GM12878 (cell line): ENCODE data around the gene ZNF736. TPM values are rescaled to one million over a fixed set of nuclear protein-coding genes. Genes with fewer than 3 reads are reported as not detected.

Experiments used
- ATAC-seq: fragments of 200-7000 bp; cut with Tn5 transposase; 3 replicates; pipeline ENCODE4 v1.9.1; 2020; ENCODE audit warnings: mild to moderate bottlenecking, moderate library complexity
- BruUV-seq: library from RNA; stranded (reverse); fragments of 400-500 nt; replicated peaks from 2 replicates; lab custom pipeline; 2021; lab: Mats Ljungman, UMichigan
- CTCF ChIA-PET: fragments of 300-600 bp; sonication (Branson Sonifier 250); formaldehyde crosslinking; extraction: SDS; loops from one replicate; lab custom pipeline; 2021; ENCODE audit warnings: inconsistent platforms; lab: Yijun Ruan, JAX
- POLR2A ChIA-PET: fragments of 350-600 bp; formaldehyde crosslinking; extraction: SDS; loops from one replicate; lab custom pipeline; 2021; ENCODE audit warnings: inconsistent platforms; lab: Charles Lee
- RAD21 ChIA-PET: fragments of 300-600 bp; sonication (Branson Sonifier 250); formaldehyde crosslinking; loops from one replicate; lab custom pipeline; 2023; ENCODE audit warnings: antibody characterized with exemption; ENCODE audit not compliant: unreplicated experiment; lab: Charles Lee
- SMC1A ChIA-PET: fragments of 300-600 bp; sonication (Branson Sonifier 250); formaldehyde crosslinking; loops from one replicate; lab custom pipeline; 2023; ENCODE audit not compliant: unreplicated experiment, uncharacterized antibody; lab: Charles Lee
- DNase-seq: peaks from one replicate; pipeline ENCODE4 v3.0.0-alpha.2; 2011; ENCODE audit warnings: low read depth, low spot score
- FAIRE-seq: peaks from 3 replicates; lab custom pipeline; 2011; peaks lifted over from hg19 to GRCh38; lab: Jason Lieb, UNC
- H2AFZ ChIP-seq: 2 replicates; pipeline ENCODE4 v1.6.0; 2011; ENCODE audit warnings: low read depth, low read length, control low read depth; ENCODE audit not compliant: control insufficient read depth
- H3K27ac ChIP-seq: 2 replicates; pipeline ENCODE4 v1.5.1; 2011; ENCODE audit warnings: control low read depth; ENCODE audit not compliant: control insufficient read depth, insufficient read depth
- H3K27me3 ChIP-seq, 2 experiments: replicated peaks in 1 of 2; 2 replicates each; pipeline versions ENCODE4 v1.6.0 to v1.6.1; 2011; ENCODE audit warnings: low read length in 1 of 2; ENCODE audit not compliant: control insufficient read depth in 2 of 2, insufficient read depth in 2 of 2
- H3K36me3 ChIP-seq, 2 experiments: 2 replicates each; pipeline ENCODE4 v1.5.1; 2011; ENCODE audit warnings: low read length in 1 of 2; ENCODE audit not compliant: control insufficient read depth in 2 of 2, insufficient read depth in 2 of 2
- H3K4me1 ChIP-seq: 2 replicates; pipeline ENCODE4 v1.6.1; 2011; ENCODE audit warnings: mild to moderate bottlenecking, low read length, moderate library complexity, mixed read lengths; ENCODE audit not compliant: control insufficient read depth, insufficient read depth
- H3K4me2 ChIP-seq: 2 replicates; pipeline ENCODE4 v1.6.0; 2011; ENCODE audit warnings: control low read depth; ENCODE audit not compliant: control insufficient read depth, insufficient read depth
- H3K4me3 ChIP-seq: fragments of 200-600 bp; sonication (generic); 2 replicates; pipeline ENCODE4 v1.5.1; 2016
- H3K79me2 ChIP-seq: 2 replicates; pipeline ENCODE4 v1.6.0; 2011; ENCODE audit warnings: low read length; ENCODE audit not compliant: control insufficient read depth, insufficient read depth
- H3K9ac ChIP-seq: 2 replicates; pipeline ENCODE4 v1.8.0; 2011; ENCODE audit warnings: low read length, control low read depth, mixed read lengths; ENCODE audit not compliant: control insufficient read depth, insufficient read depth
- H3K9me3 ChIP-seq: replicated peaks from 3 replicates; pipeline ENCODE4 v1.5.1; 2011; ENCODE audit warnings: mild to moderate bottlenecking, low read length; ENCODE audit not compliant: control insufficient read depth, insufficient read depth
- H4K20me1 ChIP-seq: 2 replicates; pipeline ENCODE4 v1.6.0; 2011; ENCODE audit not compliant: control insufficient read depth, insufficient read depth
- CBX5 ChIP-seq: sonication (generic); IDR thresholded peaks from 2 replicates; pipeline ENCODE4 v1.6.1; 2016; ENCODE audit warnings: low read depth, moderate library complexity, mild to moderate bottlenecking, inconsistent platforms
- EP300 ChIP-seq, 2 experiments: fragments of 150-350 bp in 1 of 2; IDR thresholded peaks; 2 replicates each; pipeline ENCODE4 v1.6.1; 2011 to 2012; ENCODE audit warnings: low read depth in 2 of 2, low read length in 2 of 2, borderline replicate concordance in 1 of 2, improper control_type of control experiment in 1 of 2, inconsistent platforms in 1 of 2; ENCODE audit not compliant: control insufficient read depth in 1 of 2
- HDGF ChIP-seq: fragments of 450-650 bp; IDR thresholded peaks from 2 replicates; pipeline ENCODE4 v1.6.1; 2016; ENCODE audit warnings: antibody characterized with exemption
- IRF3 ChIP-seq: fragments of 450-650 bp; IDR thresholded peaks from 2 replicates; pipeline ENCODE4 v1.6.1; 2014; ENCODE audit warnings: mild to moderate bottlenecking
- MTA3 ChIP-seq: IDR thresholded peaks from 2 replicates; pipeline ENCODE4 v1.6.1; 2012; ENCODE audit warnings: low read length, inconsistent platforms, borderline replicate concordance
- MYC ChIP-seq: IDR thresholded peaks from 2 replicates; pipeline ENCODE4 v1.6.1; 2011; ENCODE audit warnings: mild to moderate bottlenecking, low read length, moderate library complexity, inconsistent platforms; ENCODE audit not compliant: insufficient read depth, insufficient replicate concordance, insufficient read length, severe bottlenecking
- WRNIP1 ChIP-seq: IDR thresholded peaks from 2 replicates; pipeline ENCODE4 v1.6.1; 2011; ENCODE audit warnings: low read depth, low read length, improper control_type of control experiment, borderline replicate concordance
- ZBED1 ChIP-seq: IDR thresholded peaks from 2 replicates; pipeline ENCODE4 v1.6.1; 2016; ENCODE audit warnings: borderline replicate concordance
- ZBTB40 ChIP-seq: fragments of 450-650 bp; IDR thresholded peaks from 2 replicates; pipeline ENCODE4 v1.6.1; 2016; ENCODE audit warnings: mild to moderate bottlenecking, moderate library complexity, borderline replicate concordance
- WGBS: methylation state at CpG from one replicate; pipeline ENCODE4 v1.1.6; 2016; ENCODE audit warnings: low lambda C conversion rate; ENCODE audit not compliant: insufficient replicate concordance, insufficient coverage; ENCODE audit errors: missing lambda C conversion rate; 5-methylcytosine and 5-hydroxymethylcytosine counted together
- in situ Hi-C: fragments of 300-500 bp; cut with MboI; formaldehyde crosslinking; loops from 9 replicates; pipeline ENCODE4 v1.14.3; 2018; ENCODE audit warnings: mixed read lengths
- intact Hi-C: fragments of 100-400 bp; cut with micrococcal nuclease; formaldehyde crosslinking; loops from one replicate; pipeline ENCODE4 v1.14.2; 2022; ENCODE audit not compliant: unreplicated experiment
- polyA plus RNA-seq, 11 experiments: library from polyadenylated mRNA; depleted of rRNA in 4 of 11; unstranded in 6 of 11; stranded (reverse) in 5 of 11; fragments of >200 nt; fragmentation: Nextera tagmentation in 4 of 11; fragmentation: Illumina TruSeq in 1 of 11; extraction: Ambion mirVana in 4 of 11; extraction: Trizol in 1 of 11; gene quantifications; 1 replicate in 1 of 11; 2 replicates in 10 of 11; pipeline versions ENCODE4 v1.2.1 to v1.2.3, GENCODE V29; 2011 to 2016; ENCODE audit warnings: inconsistent platforms in 2 of 11, missing spikeins in 2 of 11, low read depth in 1 of 11
- total RNA-seq, 4 experiments: library from RNA; depleted of rRNA in 3 of 4; stranded (reverse); fragments of >200 nt in 3 of 4; fragmentation: Illumina TruSeq in 1 of 4; extraction: Trizol in 1 of 4; gene quantifications; 2 replicates each; pipeline versions ENCODE4 v1.2.1 to v1.2.3, GENCODE V29; 2013 to 2021
- TF ChIP-seq, protein P1 (sequence below): fragments of 150-350 bp; IDR thresholded peaks from 2 replicates; pipeline ENCODE4 v1.6.1; 2016; ENCODE audit warnings: low read depth, low read length
- TF ChIP-seq, protein P2 (sequence below): IDR thresholded peaks from 2 replicates; pipeline ENCODE4 v1.6.1; 2011; ENCODE audit warnings: low read depth, mild to moderate bottlenecking, low read length, moderate library complexity, borderline replicate concordance; ENCODE audit errors: extremely low read depth
- TF ChIP-seq, protein P3 (sequence below): fragments of 150-350 bp; IDR thresholded peaks from 2 replicates; pipeline ENCODE4 v1.6.1; 2014; ENCODE audit warnings: mild to moderate bottlenecking, low read depth, low read length

Gene ZNF736
- total and polyA plus RNA-seq, 10 of the 15 experiments (the other 5 are each of a cell fraction or from before 2014, with no cell fraction given), result 1.9 to 22.5 (median 9.2) TPM

DNA sequence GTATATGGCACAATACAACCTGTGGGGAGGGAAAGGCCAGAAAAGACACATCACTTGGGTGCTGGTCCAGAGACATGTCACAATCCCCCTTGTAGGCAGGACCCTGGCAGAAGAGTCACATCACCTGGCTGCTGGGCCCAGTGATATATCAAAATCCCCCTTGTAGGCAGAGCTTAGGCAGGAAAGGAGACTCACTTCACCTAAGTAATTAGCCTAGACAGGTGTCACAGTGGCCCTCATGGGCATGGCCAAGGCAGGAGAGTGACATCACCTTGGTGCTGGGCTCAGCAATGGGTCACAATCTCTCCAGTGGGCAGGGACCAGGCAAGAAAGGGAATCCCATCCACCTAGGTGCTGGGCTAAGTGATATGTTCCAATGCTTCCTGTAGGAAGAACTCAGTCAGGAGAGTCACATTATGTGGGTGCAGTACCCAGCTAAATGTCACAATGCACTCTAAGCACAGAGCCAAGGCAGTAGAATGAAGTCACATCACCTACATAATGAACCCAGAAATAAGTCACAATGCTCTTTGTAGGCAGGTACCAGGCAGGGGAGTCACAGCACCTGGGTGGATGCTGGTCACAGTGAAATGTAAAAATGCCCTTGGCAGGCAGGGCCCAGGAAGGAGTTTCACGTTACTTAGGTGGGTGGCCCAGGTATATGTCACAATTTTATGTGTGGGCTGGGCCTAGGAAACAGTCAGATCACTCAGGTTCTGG, 18.9 kb upstream of the ZNF736 start:
- Histone ChIP-seq H3K27me3 (no peaks in the 10 kb centered on the region), H3K4me3 (no peak overlapping the region), H3K27ac (no peak overlapping the region), H3K9me3 (no peaks in the 10 kb centered on the region; the same call in 2 of the 3 replicates), H3K9ac (no peak overlapping the region), H3K79me2 (no peaks in the 10 kb centered on the region), H3K4me1 (no peaks in the 10 kb centered on the region), H4K20me1 (no peaks in the 10 kb centered on the region), H3K36me3 (no peaks in the 10 kb centered on the region), H3K4me2 (no peak overlapping the region), H2AFZ (no peak overlapping the region)
- ChIA-PET RAD21 (no interaction called here), CTCF (no interaction called here), SMC1A (no interaction called here), POLR2A (no interaction called here)
- 0% methylated on average over 1 of the region's 1 CpG for WGBS
- intact Hi-C loops (no loop called here), in situ Hi-C loops (no loop called here)
- ATAC-seq, result no peak
- BruUV-seq, result no TSS peak
- no peak for FAIRE-seq
- no peak for DNase-seq
- no peak for TF ChIP-seq MYC
- TF ChIP-seq MTA3, result no peak
- TF ChIP-seq ZBTB40, result no peak
- TF ChIP-seq WRNIP1, result no peak
- TF ChIP-seq HDGF, result no peak
- TF ChIP-seq, protein P1, sequence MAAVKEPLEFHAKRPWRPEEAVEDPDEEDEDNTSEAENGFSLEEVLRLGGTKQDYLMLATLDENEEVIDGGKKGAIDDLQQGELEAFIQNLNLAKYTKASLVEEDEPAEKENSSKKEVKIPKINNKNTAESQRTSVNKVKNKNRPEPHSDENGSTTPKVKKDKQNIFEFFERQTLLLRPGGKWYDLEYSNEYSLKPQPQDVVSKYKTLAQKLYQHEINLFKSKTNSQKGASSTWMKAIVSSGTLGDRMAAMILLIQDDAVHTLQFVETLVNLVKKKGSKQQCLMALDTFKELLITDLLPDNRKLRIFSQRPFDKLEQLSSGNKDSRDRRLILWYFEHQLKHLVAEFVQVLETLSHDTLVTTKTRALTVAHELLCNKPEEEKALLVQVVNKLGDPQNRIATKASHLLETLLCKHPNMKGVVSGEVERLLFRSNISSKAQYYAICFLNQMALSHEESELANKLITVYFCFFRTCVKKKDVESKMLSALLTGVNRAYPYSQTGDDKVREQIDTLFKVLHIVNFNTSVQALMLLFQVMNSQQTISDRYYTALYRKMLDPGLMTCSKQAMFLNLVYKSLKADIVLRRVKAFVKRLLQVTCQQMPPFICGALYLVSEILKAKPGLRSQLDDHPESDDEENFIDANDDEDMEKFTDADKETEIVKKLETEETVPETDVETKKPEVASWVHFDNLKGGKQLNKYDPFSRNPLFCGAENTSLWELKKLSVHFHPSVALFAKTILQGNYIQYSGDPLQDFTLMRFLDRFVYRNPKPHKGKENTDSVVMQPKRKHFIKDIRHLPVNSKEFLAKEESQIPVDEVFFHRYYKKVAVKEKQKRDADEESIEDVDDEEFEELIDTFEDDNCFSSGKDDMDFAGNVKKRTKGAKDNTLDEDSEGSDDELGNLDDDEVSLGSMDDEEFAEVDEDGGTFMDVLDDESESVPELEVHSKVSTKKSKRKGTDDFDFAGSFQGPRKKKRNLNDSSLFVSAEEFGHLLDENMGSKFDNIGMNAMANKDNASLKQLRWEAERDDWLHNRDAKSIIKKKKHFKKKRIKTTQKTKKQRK, result no peak
- TF ChIP-seq ZBED1, result no peak
- TF ChIP-seq CBX5, result no peak
- TF ChIP-seq EP300 (IDR thresholded peaks at IDR 0.05; ENCODE audit: borderline replicate concordance in 1 of 2, control insufficient read depth in 1 of 2, low read depth in 2 of 2, low read length in 2 of 2), result no peak
- TF ChIP-seq, protein P2, sequence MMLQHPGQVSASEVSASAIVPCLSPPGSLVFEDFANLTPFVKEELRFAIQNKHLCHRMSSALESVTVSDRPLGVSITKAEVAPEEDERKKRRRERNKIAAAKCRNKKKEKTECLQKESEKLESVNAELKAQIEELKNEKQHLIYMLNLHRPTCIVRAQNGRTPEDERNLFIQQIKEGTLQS, result no peak
- TF ChIP-seq, protein P3, sequence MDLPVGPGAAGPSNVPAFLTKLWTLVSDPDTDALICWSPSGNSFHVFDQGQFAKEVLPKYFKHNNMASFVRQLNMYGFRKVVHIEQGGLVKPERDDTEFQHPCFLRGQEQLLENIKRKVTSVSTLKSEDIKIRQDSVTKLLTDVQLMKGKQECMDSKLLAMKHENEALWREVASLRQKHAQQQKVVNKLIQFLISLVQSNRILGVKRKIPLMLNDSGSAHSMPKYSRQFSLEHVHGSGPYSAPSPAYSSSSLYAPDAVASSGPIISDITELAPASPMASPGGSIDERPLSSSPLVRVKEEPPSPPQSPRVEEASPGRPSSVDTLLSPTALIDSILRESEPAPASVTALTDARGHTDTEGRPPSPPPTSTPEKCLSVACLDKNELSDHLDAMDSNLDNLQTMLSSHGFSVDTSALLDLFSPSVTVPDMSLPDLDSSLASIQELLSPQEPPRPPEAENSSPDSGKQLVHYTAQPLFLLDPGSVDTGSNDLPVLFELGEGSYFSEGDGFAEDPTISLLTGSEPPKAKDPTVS, result no peak
- TF ChIP-seq IRF3, result no peak
